WERI-Rb-1 (cell line): Measurements from ENCODE around the gene CXADR.
"Not testable (repeated sequence)": the region's sequence is repeated elsewhere in the genome, so short reads cannot be mapped to it uniquely, and the experiment has no call there.

Experiments
- DNase-seq: peaks from one replicate; pipeline ENCODE4 v3.0.0-alpha.2; 2020
- H3K27ac ChIP-seq: fragments of 250-450 bp; sonication (Bioruptor Pico); 2 replicates; pipeline ENCODE4 v1.5.1; 2020; ENCODE audit warnings: mild to moderate bottlenecking, moderate library complexity
- H3K27me3 ChIP-seq: fragments of 250-450 bp; sonication (Bioruptor Pico); 2 replicates; pipeline ENCODE4 v1.5.1; 2021; ENCODE audit warnings: mild to moderate bottlenecking, low read depth, moderate library complexity; ENCODE audit not compliant: insufficient read depth, severe bottlenecking
- H3K36me3 ChIP-seq: fragments of 250-450 bp; sonication (Bioruptor Pico); 2 replicates; pipeline ENCODE4 v1.5.1; 2020; ENCODE audit warnings: mild to moderate bottlenecking, moderate library complexity
- H3K4me3 ChIP-seq: 2 replicates; pipeline ENCODE4 v1.5.1; 2011; ENCODE audit warnings: low read depth, mild to moderate bottlenecking, control low read depth, low read length
- H3K9me3 ChIP-seq: fragments of 250-450 bp; sonication (Bioruptor Pico); 2 replicates; pipeline ENCODE4 v1.5.1; 2021; ENCODE audit warnings: mild to moderate bottlenecking, moderate library complexity; ENCODE audit not compliant: severe bottlenecking
- TF ChIP-seq, protein P1 (sequence below): IDR thresholded peaks from 2 replicates; pipeline ENCODE4 v1.5.1; 2011; ENCODE audit warnings: low read depth, mild to moderate bottlenecking, control low read depth, inconsistent platforms, low read length

The CXADR gene

DNA sequence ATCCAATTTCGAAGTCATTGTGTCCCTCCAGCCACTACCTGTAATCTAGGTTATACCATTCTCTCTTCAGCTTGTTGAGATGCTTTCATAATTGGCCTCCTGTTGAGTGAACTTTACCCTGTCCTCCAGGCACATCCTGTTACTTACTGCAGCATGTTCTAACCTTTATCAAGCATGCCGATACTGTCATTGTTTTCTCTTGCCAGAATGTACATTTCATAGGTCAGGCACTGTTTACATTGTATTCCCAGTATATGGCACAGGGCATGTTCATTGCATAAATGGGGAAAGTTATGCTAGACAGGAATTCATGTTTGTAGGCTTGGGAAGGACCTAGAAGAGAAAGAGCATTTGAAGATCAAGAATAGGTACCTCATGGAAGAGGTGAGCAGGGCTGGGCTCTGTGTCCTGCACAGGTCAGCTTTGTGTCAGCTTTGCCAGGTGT lies 10.2 kb downstream of the CXADR start:
- Histone ChIP-seq H3K4me3 (no peak overlapping the region), H3K27ac (no peak overlapping the region), H3K9me3 (no peaks in the 10 kb centered on the region), H3K27me3 (no peaks in the 10 kb centered on the region), H3K36me3 (peaks cover 3% of the 10 kb centered on the region; the same call in 1 of the 2 replicates)
- no peak for DNase-seq
- TF ChIP-seq, protein P1, sequence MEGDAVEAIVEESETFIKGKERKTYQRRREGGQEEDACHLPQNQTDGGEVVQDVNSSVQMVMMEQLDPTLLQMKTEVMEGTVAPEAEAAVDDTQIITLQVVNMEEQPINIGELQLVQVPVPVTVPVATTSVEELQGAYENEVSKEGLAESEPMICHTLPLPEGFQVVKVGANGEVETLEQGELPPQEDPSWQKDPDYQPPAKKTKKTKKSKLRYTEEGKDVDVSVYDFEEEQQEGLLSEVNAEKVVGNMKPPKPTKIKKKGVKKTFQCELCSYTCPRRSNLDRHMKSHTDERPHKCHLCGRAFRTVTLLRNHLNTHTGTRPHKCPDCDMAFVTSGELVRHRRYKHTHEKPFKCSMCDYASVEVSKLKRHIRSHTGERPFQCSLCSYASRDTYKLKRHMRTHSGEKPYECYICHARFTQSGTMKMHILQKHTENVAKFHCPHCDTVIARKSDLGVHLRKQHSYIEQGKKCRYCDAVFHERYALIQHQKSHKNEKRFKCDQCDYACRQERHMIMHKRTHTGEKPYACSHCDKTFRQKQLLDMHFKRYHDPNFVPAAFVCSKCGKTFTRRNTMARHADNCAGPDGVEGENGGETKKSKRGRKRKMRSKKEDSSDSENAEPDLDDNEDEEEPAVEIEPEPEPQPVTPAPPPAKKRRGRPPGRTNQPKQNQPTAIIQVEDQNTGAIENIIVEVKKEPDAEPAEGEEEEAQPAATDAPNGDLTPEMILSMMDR, result no peak

DNA sequence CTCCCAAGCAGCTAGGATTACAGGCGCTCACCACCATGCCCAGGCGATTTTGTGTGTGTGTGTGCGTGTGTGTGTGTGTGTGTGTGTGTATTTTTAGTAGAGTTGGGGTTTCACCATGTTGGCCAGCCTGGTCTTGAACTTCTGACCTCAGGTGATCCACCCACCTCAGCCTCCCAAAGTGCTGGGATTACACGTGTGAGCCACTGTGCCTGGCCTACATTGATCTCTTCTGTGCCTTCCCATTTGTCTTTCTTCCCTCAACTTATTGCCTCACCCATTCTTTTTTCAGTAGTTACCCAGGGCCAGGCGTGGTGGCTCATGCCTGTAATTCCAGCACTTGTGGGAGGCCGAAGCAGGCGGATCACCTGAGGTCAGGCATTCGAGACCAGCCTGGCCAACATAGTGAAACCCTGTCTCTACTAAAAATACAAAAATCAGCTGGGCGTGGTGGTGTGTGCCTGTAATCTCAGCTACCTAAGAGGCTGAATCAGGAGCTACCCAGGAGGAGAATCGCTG lies 11.2 kb downstream of the CXADR start:
- not testable (repeated sequence) for H3K9me3 ChIP-seq, H3K4me3 ChIP-seq, H3K27ac ChIP-seq, DNase-seq, H3K36me3 ChIP-seq, H3K27me3 ChIP-seq

DNA sequence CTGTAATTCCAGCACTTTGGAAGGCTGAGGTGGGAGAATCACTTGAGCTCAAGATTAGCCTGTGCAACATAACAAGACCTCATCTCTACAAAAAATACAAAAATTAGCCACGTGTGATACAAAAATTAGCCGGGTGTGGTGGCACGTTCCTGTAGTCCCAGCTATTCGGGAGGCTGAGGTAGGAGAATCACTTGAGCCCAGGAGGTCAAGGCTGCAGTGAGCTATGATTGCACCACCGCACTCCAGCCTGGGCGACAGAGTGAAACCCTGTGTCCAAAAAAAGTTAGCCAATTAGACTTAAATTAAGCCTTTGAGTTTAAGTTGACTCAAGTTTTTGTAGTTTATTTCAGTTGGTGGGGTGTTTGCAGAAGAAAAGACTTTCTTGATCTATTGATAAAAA lies 11.8 kb downstream of the CXADR start:
- H3K36me3 ChIP-seq, result peaks cover 3% of the 10 kb centered on the region; the same call in 1 of the 2 replicates
- TF ChIP-seq, protein P1, result no peak
- H3K4me3 ChIP-seq, result no peak overlapping the region
- H3K9me3 ChIP-seq, result no peaks in the 10 kb centered on the region
- no peak for DNase-seq
- H3K27ac ChIP-seq, result no peak overlapping the region
- no peaks in the 10 kb centered on the region for H3K27me3 ChIP-seq

DNA sequence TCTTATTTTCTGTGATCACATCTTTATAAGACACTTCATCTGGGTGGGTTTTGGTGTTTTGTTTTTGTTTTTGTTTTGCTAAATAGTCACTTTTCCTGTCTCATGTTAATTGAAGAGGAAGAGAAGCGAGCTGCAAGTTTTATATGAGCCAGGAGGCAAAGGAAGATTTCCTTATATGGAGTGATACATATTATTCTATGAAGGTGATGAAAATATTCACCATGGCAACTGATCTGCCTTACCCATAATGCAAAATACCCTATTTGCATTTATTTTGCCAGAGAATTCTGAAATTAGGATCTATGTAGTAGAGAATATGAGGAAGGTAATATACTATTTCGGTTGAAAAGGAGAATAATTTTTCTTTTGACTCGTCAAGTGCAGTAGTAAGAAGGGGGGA lies 13.9 kb downstream of the CXADR start:
- TF ChIP-seq, protein P1, result no peak
- Histone ChIP-seq H3K27me3 (no peaks in the 10 kb centered on the region), H3K9me3 (no peaks in the 10 kb centered on the region), H3K27ac (no peak overlapping the region), H3K36me3 (peaks cover 3% of the 10 kb centered on the region; the same call in 1 of the 2 replicates), H3K4me3 (no peak overlapping the region)
- DNase-seq, result no peak

DNA sequence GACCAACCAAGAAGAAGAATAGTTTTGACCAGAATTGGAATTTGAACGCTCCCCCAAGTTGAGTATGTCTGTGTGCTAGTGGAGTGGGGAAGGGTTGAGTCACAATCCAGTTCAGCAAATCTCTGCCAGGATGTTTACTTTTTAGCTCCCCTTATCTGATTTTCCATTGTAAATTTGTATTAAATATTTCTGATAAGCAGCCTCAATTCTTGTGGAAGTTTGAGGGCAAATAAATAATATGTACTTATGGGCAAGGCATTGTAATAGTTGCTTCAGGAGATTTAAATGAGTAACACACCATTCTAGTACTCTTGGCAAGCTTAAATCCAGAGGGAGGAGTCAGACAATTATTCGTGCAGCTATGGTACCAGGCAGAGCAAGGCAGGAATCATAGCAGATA lies 14.4 kb downstream of the CXADR start:
- Histone ChIP-seq H3K9me3 (no peaks in the 10 kb centered on the region), H3K27ac (no peak overlapping the region), H3K27me3 (no peaks in the 10 kb centered on the region), H3K4me3 (no peak overlapping the region), H3K36me3 (peaks cover 3% of the 10 kb centered on the region; the same call in 1 of the 2 replicates)
- DNase-seq, result no peak
- TF ChIP-seq, protein P1, result no peak

DNA sequence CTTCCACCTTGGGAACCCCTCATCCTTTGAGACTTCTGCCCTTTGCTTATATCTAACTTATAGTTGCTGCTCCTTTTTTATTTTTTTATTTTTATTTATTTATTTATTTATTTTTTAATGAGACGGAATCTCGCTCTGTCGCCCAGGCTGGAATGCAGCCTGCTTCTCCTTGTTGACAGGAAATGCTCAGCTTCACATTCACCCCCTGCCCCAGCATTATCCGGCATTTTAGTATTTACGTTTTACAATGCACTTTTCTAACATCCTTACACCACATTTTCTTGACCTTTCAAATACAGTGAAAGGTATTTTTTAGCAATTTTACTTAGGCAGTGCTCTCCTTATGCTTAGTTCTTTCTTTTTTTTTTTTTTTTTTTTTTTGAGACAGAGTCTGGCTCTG lies 14.9 kb downstream of the CXADR start:
- Histone ChIP-seq H3K27me3 (no peaks in the 10 kb centered on the region), H3K27ac (no peak overlapping the region), H3K4me3 (no peak overlapping the region), H3K36me3 (peaks cover 3% of the 10 kb centered on the region; the same call in 1 of the 2 replicates), H3K9me3 (no peaks in the 10 kb centered on the region)
- no peak for DNase-seq
- TF ChIP-seq, protein P1, result no peak
